ENCODE data around the gene IRF4.

IRF4 gene

GRCh38 chr6:357261-357790, 34.2 kb upstream of the IRF4 start:
- Histone ChIP-seq H3K27ac (ENCODE audit: low read depth, low read length) (peak overlapping the region; percentile 58), H3K9me3 (ENCODE audit: insufficient read depth, low read length) (no peaks in the 10 kb centered on the region), H3K79me2 (ENCODE audit: insufficient read depth, low read length) (no peaks in the 10 kb centered on the region), H3F3A (ENCODE audit: insufficient read depth) (0 out of 2 replicates have a peak, but pooled peaks cover 5% of the 10 kb centered on the region), H4K20me1 (ENCODE audit: low read depth, low read length) (no peaks in the 10 kb centered on the region), H3K27me3 (ENCODE audit: low read length) (no peaks in the 10 kb centered on the region), H3K9me2 (replicated peaks; ENCODE audit: insufficient read depth, low read length) (no peaks in the 10 kb centered on the region), H3K4me2 (ENCODE audit: low read depth, low read length, poor library complexity, severe bottlenecking) (peak overlapping the region; percentile 13), H3K36me3 (ENCODE audit: low read length) (no peaks in the 10 kb centered on the region), H2AFZ (ENCODE audit: low read depth, low read length, severe bottlenecking) (no peak overlapping the region), H3K9ac (ENCODE audit: low read length) (peak overlapping the region; percentile 5; the same call in 1 of the 2 replicates), H3K4me3 (ENCODE audit: insufficient read depth, low read length, poor library complexity, severe bottlenecking) (no peak overlapping the region)
- TF ChIP-seq EZH2phosphoT487 (conservative IDR thresholded peaks at IDR 0.05; ENCODE audit: low read length) (no peak), CTCF (IDR thresholded peaks at IDR 0.05; ENCODE audit: insufficient read depth, low read length, poor library complexity, severe bottlenecking) (no peak)

- H3K9me3 ChIP-seq (ENCODE audit: insufficient read depth, low read length) = no peaks in the 10 kb centered on the region
- H3K4me3 ChIP-seq (ENCODE audit: insufficient read depth, low read length, poor library complexity, severe bottlenecking) = no peak overlapping the region
- H3K4me2 ChIP-seq (ENCODE audit: low read depth, low read length, poor library complexity, severe bottlenecking) = no peak overlapping the region
- no peak overlapping the region for H3K9ac ChIP-seq (ENCODE audit: low read length)
- 0 out of 2 replicates have a peak, but pooled peaks cover 5% of the 10 kb centered on the region for H3F3A ChIP-seq (ENCODE audit: insufficient read depth)
- H2AFZ ChIP-seq (ENCODE audit: low read depth, low read length, severe bottlenecking) = no peak overlapping the region
- H3K36me3 ChIP-seq (ENCODE audit: low read length) = no peaks in the 10 kb centered on the region
- H4K20me1 ChIP-seq (ENCODE audit: low read depth, low read length) = no peaks in the 10 kb centered on the region
- H3K79me2 ChIP-seq (ENCODE audit: insufficient read depth, low read length) = no peaks in the 10 kb centered on the region
- no peaks in the 10 kb centered on the region for H3K27me3 ChIP-seq (ENCODE audit: low read length)
- no peak overlapping the region for H3K27ac ChIP-seq (ENCODE audit: low read depth, low read length)
- H3K9me2 ChIP-seq (replicated peaks; ENCODE audit: insufficient read depth, low read length) = no peaks in the 10 kb centered on the region
- TF ChIP-seq CTCF (IDR thresholded peaks at IDR 0.05; ENCODE audit: insufficient read depth, low read length, poor library complexity, severe bottlenecking) = no peak
- TF ChIP-seq EZH2phosphoT487 (conservative IDR thresholded peaks at IDR 0.05; ENCODE audit: low read length) = no peak
These were observed 33.7 kb upstream of the IRF4 start for GRCh38 chr6:357791-358341.

GRCh38 chr6:358432-358831, 33.1 kb upstream of the IRF4 start:
- TF ChIP-seq EZH2phosphoT487 (conservative IDR thresholded peaks at IDR 0.05; ENCODE audit: low read length) (no peak), CTCF (IDR thresholded peaks at IDR 0.05; ENCODE audit: insufficient read depth, low read length, poor library complexity, severe bottlenecking) (no peak)
- Histone ChIP-seq H3K27me3 (ENCODE audit: low read length) (no peaks in the 10 kb centered on the region), H3K27ac (ENCODE audit: low read depth, low read length) (no peak overlapping the region), H3K9me2 (replicated peaks; ENCODE audit: insufficient read depth, low read length) (no peaks in the 10 kb centered on the region), H3K79me2 (ENCODE audit: insufficient read depth, low read length) (no peaks in the 10 kb centered on the region), H4K20me1 (ENCODE audit: low read depth, low read length) (no peaks in the 10 kb centered on the region), H3K4me2 (ENCODE audit: low read depth, low read length, poor library complexity, severe bottlenecking) (no peak overlapping the region), H3K9me3 (ENCODE audit: insufficient read depth, low read length) (no peaks in the 10 kb centered on the region), H3K9ac (ENCODE audit: low read length) (no peak overlapping the region), H3F3A (ENCODE audit: insufficient read depth) (0 out of 2 replicates have a peak, but pooled peaks cover 5% of the 10 kb centered on the region), H3K4me3 (ENCODE audit: insufficient read depth, low read length, poor library complexity, severe bottlenecking) (no peak overlapping the region), H2AFZ (ENCODE audit: low read depth, low read length, severe bottlenecking) (no peak overlapping the region), H3K36me3 (ENCODE audit: low read length) (no peaks in the 10 kb centered on the region)
